HG03439 (cell line): ENCODE results near the gene CABLES2.
A peak's percentile ranks its signal among the peaks of the same experiment; 100 is the strongest.
"Not testable (repeated sequence)": the region's sequence is repeated elsewhere in the genome, so short reads cannot be mapped to it uniquely, and the experiment has no call there.

Experiments
- ATAC-seq: cut with Tn5 transposase; IDR thresholded peaks from one replicate; pipeline ENCODE4 v1.9.1; 2021; ENCODE audit warnings: mild to moderate bottlenecking, moderate library complexity; ENCODE audit not compliant: unreplicated experiment

CABLES2 gene

GRCh38 chr20:62390317-62391164 lies 16.5 kb downstream of the CABLES2 start:
- ATAC-seq = no peak

GRCh38 chr20:62389601-62390087 lies 17.4 kb downstream of the CABLES2 start:
- no peak for ATAC-seq

- no peak for ATAC-seq
Observed at GRCh38 chr20:62388839-62389600, 18.1 kb downstream of the CABLES2 start.

GRCh38 chr20:62387933-62388635 lies 19.0 kb downstream of the CABLES2 start:
- no peak for ATAC-seq

DNA sequence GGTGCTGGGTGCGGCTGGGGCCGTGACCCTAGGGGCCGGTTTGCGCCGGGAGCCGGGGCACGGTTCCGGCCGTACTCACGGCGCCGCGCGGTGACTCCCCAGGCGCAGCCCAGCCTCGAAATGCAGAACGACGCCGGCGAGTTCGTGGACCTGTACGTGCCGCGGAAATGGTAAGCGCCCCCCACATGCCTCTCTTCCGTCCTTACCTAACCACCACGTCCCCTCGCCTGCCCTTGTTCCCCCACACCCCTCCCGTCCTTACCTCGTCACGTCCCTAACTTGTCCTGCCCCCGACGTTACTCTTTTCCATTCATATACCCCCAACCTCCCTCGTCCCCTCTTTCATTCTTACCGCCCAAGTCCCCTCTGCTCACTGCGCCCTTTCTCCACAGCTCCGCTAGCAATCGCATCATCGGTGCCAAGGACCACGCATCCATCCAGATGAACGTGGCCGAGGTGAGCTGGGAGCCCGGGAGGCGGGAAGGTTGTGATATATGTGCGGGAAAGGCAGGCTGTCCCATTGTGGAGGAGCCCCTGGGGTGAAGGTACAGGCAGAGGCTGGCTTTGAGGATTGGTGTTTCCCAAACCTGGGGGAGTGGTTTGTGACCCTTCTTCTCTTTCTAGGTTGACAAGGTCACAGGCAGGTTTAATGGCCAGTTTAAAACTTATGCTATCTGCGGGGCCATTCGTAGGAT lies 19.7 kb downstream of the CABLES2 start:
- peak; percentile 10 for ATAC-seq

DNA sequence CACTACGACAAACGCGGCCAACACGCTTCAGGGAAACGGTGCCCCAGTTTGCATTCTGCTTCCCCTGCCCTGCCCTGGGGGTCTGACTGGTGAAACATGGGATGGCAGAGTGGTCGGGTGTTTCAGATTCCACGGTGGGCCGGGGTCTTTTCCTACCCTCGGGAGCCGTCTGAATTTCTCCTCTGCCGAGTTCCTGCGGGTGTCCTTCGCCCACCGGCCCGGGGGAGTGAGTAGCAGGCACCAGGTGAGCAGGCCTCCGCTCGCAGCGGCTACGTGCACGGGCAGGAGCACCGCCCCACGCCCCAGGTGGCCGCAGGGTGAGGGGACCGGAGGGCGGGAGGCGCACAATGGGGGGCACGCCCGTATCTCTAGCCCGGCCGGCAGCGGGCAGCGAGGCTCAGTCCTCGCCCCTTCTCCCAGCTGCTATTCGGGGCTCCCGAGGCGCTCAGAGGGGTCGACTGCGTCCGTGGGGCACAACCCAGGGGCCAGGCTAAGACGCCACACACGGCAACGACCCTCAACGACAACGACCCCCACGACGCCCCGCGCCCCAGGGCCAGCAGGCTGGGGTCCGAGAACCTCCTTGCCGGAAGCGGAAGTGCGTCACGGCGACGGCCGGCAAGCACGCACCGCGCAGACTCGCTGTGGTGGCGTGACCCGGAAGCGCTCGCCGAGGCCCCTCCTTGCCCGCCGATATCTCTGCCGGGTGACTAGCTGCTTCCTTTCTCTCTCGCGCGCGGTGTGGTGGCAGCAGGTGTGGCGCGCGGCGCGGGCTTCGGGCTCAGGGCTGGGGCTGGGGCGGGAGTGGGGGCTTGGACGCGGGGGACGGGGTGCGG lies 20.5 kb downstream of the CABLES2 start, which contains the start of gene RPS21:
RPS21 (plus strand) TSS at position 721 of the 836 bp plus-strand sequence. CDS start 236 bp downstream, outside the sequence.
- ATAC-seq = peak; percentile 80

- ATAC-seq = peak; percentile 68
Observed at GRCh38 chr20:62382306-62383198, 24.5 kb downstream of the CABLES2 start.

DNA sequence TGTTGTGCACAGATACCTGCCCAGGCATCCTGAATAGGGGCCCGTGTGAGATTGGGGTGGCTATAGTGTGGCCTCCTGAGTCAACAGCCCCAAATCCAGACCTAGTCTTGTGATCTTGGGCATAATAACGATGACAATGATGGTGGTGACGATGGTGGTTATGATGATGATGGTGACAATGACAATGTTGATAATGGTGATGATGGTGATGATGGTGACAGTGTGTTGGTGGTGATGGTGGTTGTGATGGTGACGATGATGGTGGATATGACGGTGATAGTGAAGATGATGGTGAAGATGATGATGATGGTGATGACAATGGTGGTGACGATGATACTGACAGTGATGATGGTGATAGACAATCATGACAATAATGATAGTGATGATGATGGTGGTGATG lies 25.2 kb downstream of the CABLES2 start:
- no peak for ATAC-seq

- ATAC-seq = no peak
Observed at GRCh38 chr20:62381202-62381797, 25.8 kb downstream of the CABLES2 start.

- ATAC-seq = no peak
Observed at GRCh38 chr20:62378215-62378614, 28.9 kb downstream of the CABLES2 start.

DNA sequence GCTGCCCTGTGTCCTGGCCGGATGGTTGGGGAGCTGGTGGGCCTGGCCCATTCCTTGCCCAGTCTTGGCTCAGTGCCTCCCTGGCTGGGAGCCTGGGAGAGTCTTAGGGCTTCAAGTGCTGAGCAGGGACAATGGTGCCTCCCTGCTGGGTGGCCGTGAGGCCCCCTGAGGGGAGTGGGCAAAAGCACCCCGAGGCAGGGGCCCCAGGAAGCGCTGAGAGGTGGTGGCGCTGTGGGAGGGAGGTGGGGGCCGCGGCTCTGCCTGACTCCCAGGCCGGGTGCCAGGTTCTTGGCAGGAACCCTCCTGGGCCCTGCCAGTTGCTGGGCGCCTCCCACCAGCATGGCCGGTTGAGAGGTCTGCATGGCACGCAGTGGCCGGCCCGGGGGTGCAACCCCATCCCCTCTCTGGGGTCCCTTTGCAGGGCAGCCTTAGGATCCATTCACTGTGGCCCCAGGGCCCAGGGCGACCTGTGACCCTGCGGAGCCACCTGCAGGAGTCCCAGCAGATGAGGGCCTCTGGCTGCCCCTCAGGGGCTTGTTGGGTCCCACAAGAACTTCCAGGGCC lies 29.4 kb downstream of the CABLES2 start:
- no peak for ATAC-seq

DNA sequence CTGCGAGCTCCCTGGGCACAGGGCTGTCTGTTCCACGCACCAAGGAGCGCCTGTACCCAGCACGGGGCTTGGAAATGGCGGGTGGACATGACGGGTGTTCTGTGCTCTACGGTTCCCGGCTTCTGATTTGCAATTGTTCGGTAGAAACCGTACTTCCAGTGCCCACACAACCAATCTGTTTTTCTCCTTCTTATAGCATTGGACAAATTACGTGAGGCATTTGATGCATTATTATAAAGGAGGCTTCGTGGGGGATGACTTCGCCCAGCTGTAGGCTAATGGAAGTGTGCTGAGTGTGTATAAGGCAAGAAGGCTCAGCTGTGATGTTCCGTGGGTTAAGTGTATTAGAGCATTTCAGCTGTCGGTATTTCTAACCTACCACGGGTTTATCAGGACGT lies 30.0 kb downstream of the CABLES2 start:
- ATAC-seq = no peak

GRCh38 chr20:62376112-62377063 lies 30.7 kb downstream of the CABLES2 start:
- ATAC-seq = no peak

- ATAC-seq = no peak
Observed at GRCh38 chr20:62374331-62375152, 32.5 kb downstream of the CABLES2 start.

- not testable (repeated sequence) for ATAC-seq
Observed at GRCh38 chr20:62373631-62374179, 33.4 kb downstream of the CABLES2 start.
